Osteoblast (primary cell): ENCODE results near the gene PLAAT2. TPM values are rescaled to one million over a fixed set of nuclear protein-coding genes. Genes with fewer than 3 reads are reported as not detected.
A peak's percentile ranks its signal among the peaks of the same experiment; 100 is the strongest.

Experiments used
- DNase-seq: peaks from one replicate; pipeline ENCODE4 v3.0.0; 2011; ENCODE audit warnings: low spot score, mixed read lengths; ENCODE audit not compliant: insufficient read length; ENCODE audit errors: missing footprints
- H2AFZ ChIP-seq: 2 replicates; pipeline ENCODE4 v1.6.0; 2011; ENCODE audit warnings: mild to moderate bottlenecking, low read length
- H3K27ac ChIP-seq: 2 replicates; pipeline ENCODE4 v1.5.1; 2011; ENCODE audit warnings: mild to moderate bottlenecking, low read depth, low read length, moderate library complexity
- H3K27me3 ChIP-seq: 2 replicates; pipeline ENCODE4 v1.6.0; 2012; ENCODE audit warnings: mild to moderate bottlenecking, control low read depth, inconsistent platforms, low read length, moderate library complexity; ENCODE audit not compliant: insufficient read depth
- H3K36me3 ChIP-seq: 2 replicates; pipeline ENCODE4 v1.5.1; 2011; ENCODE audit warnings: mild to moderate bottlenecking, low read length, control low read depth, moderate library complexity; ENCODE audit not compliant: insufficient read depth
- H3K4me1 ChIP-seq: 2 replicates; pipeline ENCODE4 v1.5.1; 2011; ENCODE audit warnings: mild to moderate bottlenecking, low read length, control low read depth, moderate library complexity; ENCODE audit not compliant: insufficient read depth
- H3K4me2 ChIP-seq: 2 replicates; pipeline ENCODE4 v1.6.0; 2011; ENCODE audit warnings: mild to moderate bottlenecking, low read length; ENCODE audit not compliant: insufficient read depth
- H3K4me3 ChIP-seq: fragments of 200-600 bp; sonication (generic); 3 replicates; pipeline ENCODE4 v1.5.1; 2012; ENCODE audit warnings: mild to moderate bottlenecking, low read length, inconsistent platforms; ENCODE audit not compliant: insufficient read depth
- H3K79me2 ChIP-seq: 2 replicates; pipeline ENCODE4 v1.6.0; 2012; ENCODE audit warnings: mild to moderate bottlenecking, low read length, control low read depth, inconsistent platforms; ENCODE audit not compliant: insufficient read depth
- H3K9me3 ChIP-seq: 2 replicates; pipeline ENCODE4 v1.5.1; 2011; ENCODE audit warnings: low read depth, low read length, control low read depth
- H4K20me1 ChIP-seq: 2 replicates; pipeline ENCODE4 v1.6.0; 2012; ENCODE audit warnings: mild to moderate bottlenecking, low read length, control low read depth; ENCODE audit not compliant: insufficient read depth
- CTCF ChIP-seq: IDR thresholded peaks from 2 replicates; pipeline ENCODE4 v1.5.1; 2011; ENCODE audit warnings: mild to moderate bottlenecking, low read depth, low read length, moderate library complexity; ENCODE audit errors: extremely low read depth
- total RNA-seq: library from RNA; depleted of rRNA; stranded (reverse); fragments of >200 nt; gene quantifications from 2 replicates; pipeline ENCODE4 v1.2.3, GENCODE V29; 2012

PLAAT2 gene
- total RNA-seq, 1 donor: not detected

GRCh38 chr11:63520606-63521170, 42.5 kb downstream of the PLAAT2 start:
- DNase-seq: no peak
- no peak for TF ChIP-seq CTCF
- Histone ChIP-seq H3K27ac (no peak overlapping the region), H2AFZ (peak overlapping the region; percentile 6), H3K4me2 (no peak overlapping the region), H3K9me3 (no peaks in the 10 kb centered on the region), H4K20me1 (no peaks in the 10 kb centered on the region), H3K4me3 (no peak overlapping the region), H3K79me2 (no peaks in the 10 kb centered on the region), H3K27me3 (no peaks in the 10 kb centered on the region), H3K36me3 (no peaks in the 10 kb centered on the region), H3K4me1 (no peaks in the 10 kb centered on the region)

- no peaks in the 10 kb centered on the region for H3K27me3 ChIP-seq
- no peak overlapping the region for H2AFZ ChIP-seq
- no peak overlapping the region for H3K27ac ChIP-seq
- no peaks in the 10 kb centered on the region for H3K36me3 ChIP-seq
- no peaks in the 10 kb centered on the region for H3K4me1 ChIP-seq
- no peaks in the 10 kb centered on the region for H3K79me2 ChIP-seq
- no peaks in the 10 kb centered on the region for H3K9me3 ChIP-seq
- no peaks in the 10 kb centered on the region for H4K20me1 ChIP-seq
- DNase-seq: no peak
- no peak overlapping the region for H3K4me2 ChIP-seq
- no peak overlapping the region for H3K4me3 ChIP-seq
- TF ChIP-seq CTCF: no peak
Measured at GRCh38 chr11:63518548-63518947, 44.6 kb downstream of the PLAAT2 start.

- DNase-seq: no peak
- Histone ChIP-seq H3K27me3 (no peaks in the 10 kb centered on the region), H3K27ac (no peak overlapping the region), H3K4me2 (no peak overlapping the region), H4K20me1 (no peaks in the 10 kb centered on the region), H2AFZ (no peak overlapping the region), H3K79me2 (no peaks in the 10 kb centered on the region), H3K4me1 (no peaks in the 10 kb centered on the region), H3K9me3 (no peaks in the 10 kb centered on the region), H3K4me3 (no peak overlapping the region), H3K36me3 (no peaks in the 10 kb centered on the region)
- TF ChIP-seq CTCF: no peak
Measured at GRCh38 chr11:63517156-63517555, 46.0 kb downstream of the PLAAT2 start.

- peaks cover 3% of the 10 kb centered on the region for H3K4me1 ChIP-seq
- H3K27me3 ChIP-seq: no peaks in the 10 kb centered on the region
- no peak overlapping the region for H2AFZ ChIP-seq
- H3K27ac ChIP-seq: no peak overlapping the region
- no peak for DNase-seq
- H3K36me3 ChIP-seq: no peaks in the 10 kb centered on the region
- no peaks in the 10 kb centered on the region for H3K79me2 ChIP-seq
- H3K4me2 ChIP-seq: no peak overlapping the region
- no peak overlapping the region for H3K4me3 ChIP-seq
- no peaks in the 10 kb centered on the region for H3K9me3 ChIP-seq
- TF ChIP-seq CTCF: no peak
- H4K20me1 ChIP-seq: no peaks in the 10 kb centered on the region
Measured at GRCh38 chr11:63516109-63516508, 47.1 kb downstream of the PLAAT2 start.
